ENCODE data around the gene PTPRR. TPM values are rescaled to one million over a fixed set of nuclear protein-coding genes. Genes with fewer than 3 reads are reported as not detected.

PTPRR gene
- total RNA-seq, 1 donor from 2014 or later = 1.4 TPM

GRCh38 chr12:70842136-70842535 lies 78.4 kb downstream of the PTPRR start:
- no peak for ATAC-seq
- Histone ChIP-seq H3K9me3 (no peaks in the 10 kb centered on the region), H3K36me3 (no peaks in the 10 kb centered on the region), H3K4me1 (no peaks in the 10 kb centered on the region), H3K27ac (no peak overlapping the region), H3K4me3 (no peak overlapping the region), H3K27me3 (ENCODE audit: low read depth) (no peaks in the 10 kb centered on the region)
- intact Hi-C loops (cut with DNase I) = no loop called here
- TF ChIP-seq CTCF (IDR thresholded peaks at IDR 0.05) = no peak
- DNase-seq = no peak

GRCh38 chr12:70840656-70841350 lies 79.7 kb downstream of the PTPRR start:
- Histone ChIP-seq H3K4me1 (no peaks in the 10 kb centered on the region), H3K4me3 (no peak overlapping the region), H3K9me3 (no peaks in the 10 kb centered on the region), H3K27ac (no peak overlapping the region), H3K27me3 (ENCODE audit: low read depth) (no peaks in the 10 kb centered on the region), H3K36me3 (no peaks in the 10 kb centered on the region)
- ATAC-seq (no peak), DNase-seq (no peak)
- intact Hi-C loops (cut with DNase I) = no loop called here
- TF ChIP-seq CTCF (IDR thresholded peaks at IDR 0.05) = no peak

- no peaks in the 10 kb centered on the region for H3K36me3 ChIP-seq
- H3K27me3 ChIP-seq (ENCODE audit: low read depth) = no peaks in the 10 kb centered on the region
- intact Hi-C loops (cut with DNase I) = no loop called here
- no peak for TF ChIP-seq CTCF (IDR thresholded peaks at IDR 0.05)
- H3K9me3 ChIP-seq = no peaks in the 10 kb centered on the region
- ATAC-seq (no peak), DNase-seq (no peak)
- no peaks in the 10 kb centered on the region for H3K4me1 ChIP-seq
- H3K27ac ChIP-seq = no peak overlapping the region
- no peak overlapping the region for H3K4me3 ChIP-seq
Observed at GRCh38 chr12:70839544-70839943, 81.0 kb downstream of the PTPRR start.

GRCh38 chr12:70838127-70838526 lies 82.4 kb downstream of the PTPRR start:
- no peak for DNase-seq
- H3K27ac ChIP-seq = no peak overlapping the region
- no peak overlapping the region for H3K4me3 ChIP-seq
- no peaks in the 10 kb centered on the region for H3K4me1 ChIP-seq
- no peak for TF ChIP-seq CTCF (IDR thresholded peaks at IDR 0.05)
- no peaks in the 10 kb centered on the region for H3K27me3 ChIP-seq (ENCODE audit: low read depth)
- no peak for ATAC-seq
- H3K36me3 ChIP-seq = no peaks in the 10 kb centered on the region
- H3K9me3 ChIP-seq = no peaks in the 10 kb centered on the region
- intact Hi-C loops (cut with DNase I) = no loop called here

- no peaks in the 10 kb centered on the region for H3K9me3 ChIP-seq
- intact Hi-C loops (cut with DNase I) = no loop called here
Observed at GRCh38 chr12:70837026-70837425, 83.5 kb downstream of the PTPRR start.

More at GRCh38 chr12:70837026-70837425, 83.5 kb downstream of the PTPRR start:
- TF ChIP-seq CTCF (IDR thresholded peaks at IDR 0.05) = no peak
- Histone ChIP-seq H3K36me3 (no peaks in the 10 kb centered on the region), H3K4me3 (no peak overlapping the region), H3K27me3 (ENCODE audit: low read depth) (no peaks in the 10 kb centered on the region), H3K27ac (no peak overlapping the region), H3K4me1 (no peaks in the 10 kb centered on the region)
- ATAC-seq (no peak), DNase-seq (no peak)
